ENCODE data around the gene RUSC2.

DNA sequence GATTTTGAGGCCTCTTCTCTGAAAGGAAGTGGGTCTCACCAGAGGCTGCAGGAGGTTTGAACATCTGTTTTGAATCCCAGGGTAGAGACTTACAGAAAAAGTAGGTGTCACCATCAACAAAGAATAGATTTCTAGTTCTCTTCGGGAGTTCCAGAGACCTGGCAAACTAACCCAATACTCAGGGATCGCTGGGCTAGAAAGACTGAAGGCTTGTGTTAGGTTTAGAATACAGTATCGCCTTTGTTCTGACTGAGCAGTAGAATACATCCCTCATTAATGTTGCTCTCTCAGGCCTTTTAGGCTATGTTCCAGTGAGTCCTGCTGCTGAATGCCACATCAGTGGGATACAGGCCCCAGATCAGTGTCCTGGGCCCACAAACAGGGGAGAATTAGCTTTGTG lies 27.2 kb downstream of the RUSC2 start:
- TF ChIP-seq POLR2A (IDR thresholded peaks at IDR 0.05) (no peak), EP300 (IDR thresholded peaks at IDR 0.05) (no peak)
- TF ChIP-seq, protein P1, sequence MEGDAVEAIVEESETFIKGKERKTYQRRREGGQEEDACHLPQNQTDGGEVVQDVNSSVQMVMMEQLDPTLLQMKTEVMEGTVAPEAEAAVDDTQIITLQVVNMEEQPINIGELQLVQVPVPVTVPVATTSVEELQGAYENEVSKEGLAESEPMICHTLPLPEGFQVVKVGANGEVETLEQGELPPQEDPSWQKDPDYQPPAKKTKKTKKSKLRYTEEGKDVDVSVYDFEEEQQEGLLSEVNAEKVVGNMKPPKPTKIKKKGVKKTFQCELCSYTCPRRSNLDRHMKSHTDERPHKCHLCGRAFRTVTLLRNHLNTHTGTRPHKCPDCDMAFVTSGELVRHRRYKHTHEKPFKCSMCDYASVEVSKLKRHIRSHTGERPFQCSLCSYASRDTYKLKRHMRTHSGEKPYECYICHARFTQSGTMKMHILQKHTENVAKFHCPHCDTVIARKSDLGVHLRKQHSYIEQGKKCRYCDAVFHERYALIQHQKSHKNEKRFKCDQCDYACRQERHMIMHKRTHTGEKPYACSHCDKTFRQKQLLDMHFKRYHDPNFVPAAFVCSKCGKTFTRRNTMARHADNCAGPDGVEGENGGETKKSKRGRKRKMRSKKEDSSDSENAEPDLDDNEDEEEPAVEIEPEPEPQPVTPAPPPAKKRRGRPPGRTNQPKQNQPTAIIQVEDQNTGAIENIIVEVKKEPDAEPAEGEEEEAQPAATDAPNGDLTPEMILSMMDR (IDR thresholded peaks at IDR 0.05), result no peak
